IMR-90 (cell line): Measurements from ENCODE around the gene ZDHHC12. TPM values are rescaled to one million over a fixed set of nuclear protein-coding genes. Genes with fewer than 3 reads are reported as not detected.

Source experiments
- ATAC-seq: fragments of 200-7000 bp; cut with Tn5 transposase; 2 replicates; pipeline ENCODE4 v1.9.1; 2020; ENCODE audit warnings: low read depth, mild to moderate bottlenecking, moderate library complexity
- BruUV-seq: library from RNA; stranded (reverse); fragments of 400-500 nt; replicated peaks from 2 replicates; lab custom pipeline; 2021; lab: Mats Ljungman, UMichigan
- CTCF ChIA-PET: fragments of 300-600 bp; formaldehyde crosslinking; extraction: SDS; loops from one replicate; lab custom pipeline; 2021; ENCODE audit warnings: antibody characterized with exemption; lab: Yijun Ruan, JAX
- POLR2A ChIA-PET: fragments of 300-600 bp; sonication (Branson Sonifier 250); formaldehyde crosslinking; loops from one replicate; lab custom pipeline; 2022; ENCODE audit warnings: antibody characterized with exemption; ENCODE audit not compliant: unreplicated experiment; lab: Charles Lee
- DNase-seq: peaks from one replicate; pipeline ENCODE4 v3.0.0; 2013
- H2AFZ ChIP-seq: replicated peaks from 2 replicates; pipeline ENCODE3; 2013; ENCODE audit warnings: low read length, mild to moderate bottlenecking; ENCODE audit not compliant: poor library complexity
- H2AK5ac ChIP-seq: 2 replicates; pipeline ENCODE4 v1.6.1; 2013; ENCODE audit warnings: low read depth, low read length, inconsistent platforms
- H2AK9ac ChIP-seq: replicated peaks from 2 replicates; pipeline ENCODE3; 2013; ENCODE audit warnings: mild to moderate bottlenecking, low read depth, low read length, moderate library complexity; ENCODE audit not compliant: poor library complexity
- H2BK120ac ChIP-seq: 2 replicates; pipeline ENCODE4 v1.6.1; 2013; ENCODE audit warnings: low read depth, low read length, inconsistent platforms
- H2BK15ac ChIP-seq: 3 replicates; pipeline ENCODE4 v1.6.1; 2013; ENCODE audit warnings: low read depth, low read length, inconsistent platforms
- H2BK20ac ChIP-seq: 2 replicates; pipeline ENCODE4 v1.6.1; 2013; ENCODE audit warnings: low read depth, mild to moderate bottlenecking, inconsistent platforms, low read length, moderate library complexity
- H2BK5ac ChIP-seq: 2 replicates; pipeline ENCODE4 v1.6.1; 2013; ENCODE audit warnings: mild to moderate bottlenecking, low read depth, low read length, inconsistent platforms; ENCODE audit not compliant: poor library complexity, severe bottlenecking
- H3K14ac ChIP-seq: replicated peaks from 2 replicates; pipeline ENCODE4 v1.6.1; 2013; ENCODE audit warnings: low read depth, low read length, inconsistent platforms
- H3K18ac ChIP-seq: 2 replicates; pipeline ENCODE4 v1.6.1; 2013; ENCODE audit warnings: low read depth, low read length, control low read depth
- H3K23ac ChIP-seq: 2 replicates; pipeline ENCODE4 v1.6.1; 2013; ENCODE audit warnings: low read depth, low read length, inconsistent platforms
- H3K27ac ChIP-seq: 2 replicates; pipeline ENCODE4 v1.5.1; 2013; ENCODE audit warnings: mild to moderate bottlenecking, control low read depth, low read length; ENCODE audit not compliant: insufficient read depth
- H3K27me3 ChIP-seq: 2 replicates; pipeline ENCODE4 v1.6.1; 2013; ENCODE audit warnings: low read length; ENCODE audit not compliant: control insufficient read depth, insufficient read depth
- H3K36me3 ChIP-seq: 2 replicates; pipeline ENCODE4 v1.6.1; 2013; ENCODE audit warnings: low read length, mixed read lengths; ENCODE audit not compliant: control insufficient read depth, insufficient read depth
- H3K4ac ChIP-seq: 2 replicates; pipeline ENCODE4 v1.6.1; 2013; ENCODE audit warnings: low read depth, low read length, inconsistent platforms
- H3K4me1 ChIP-seq: 2 replicates; pipeline ENCODE4 v1.6.1; 2013; ENCODE audit warnings: low read length, mixed read lengths; ENCODE audit not compliant: control insufficient read depth, insufficient read depth
- H3K4me2 ChIP-seq: 2 replicates; pipeline ENCODE4 v1.6.1; 2013; ENCODE audit warnings: low read depth, mild to moderate bottlenecking, control low read depth, low read length, moderate library complexity
- H3K4me3 ChIP-seq: 2 replicates; pipeline ENCODE4 v1.5.1; 2013; ENCODE audit warnings: low read depth, mild to moderate bottlenecking, control low read depth, low read length, moderate library complexity; ENCODE audit not compliant: insufficient read depth
- H3K56ac ChIP-seq: 2 replicates; pipeline ENCODE4 v1.6.1; 2013; ENCODE audit warnings: low read length, inconsistent platforms; ENCODE audit not compliant: insufficient read depth; ENCODE audit errors: extremely low read depth
- H3K79me1 ChIP-seq, 2 experiments: 2 replicates each; pipeline ENCODE4 v1.6.1; 2013; ENCODE audit warnings: low read length in 2 of 2, inconsistent platforms in 1 of 2, low read depth in 1 of 2
- H3K9ac ChIP-seq: 2 replicates; pipeline ENCODE4 v1.6.1; 2013; ENCODE audit warnings: low read depth, low read length, control low read depth
- H3K9me1 ChIP-seq: 2 replicates; pipeline ENCODE4 v1.6.1; 2013; ENCODE audit warnings: low read length, inconsistent platforms; ENCODE audit not compliant: insufficient read depth
- H3K9me3 ChIP-seq: 2 replicates; pipeline ENCODE4 v1.6.1; 2013; ENCODE audit warnings: low read length; ENCODE audit not compliant: control insufficient read depth, insufficient read depth
- H4K20me1 ChIP-seq: 2 replicates; pipeline ENCODE4 v1.6.1; 2013; ENCODE audit warnings: low read length, inconsistent platforms; ENCODE audit not compliant: insufficient read depth
- H4K5ac ChIP-seq: 2 replicates; pipeline ENCODE4 v1.6.1; 2013; ENCODE audit warnings: mild to moderate bottlenecking, low read depth, low read length, control low read depth
- H4K8ac ChIP-seq, 2 experiments: 2 replicates each; pipeline ENCODE4 v1.6.1; 2013; ENCODE audit warnings: low read depth in 2 of 2, low read length in 2 of 2, control low read depth in 1 of 2, inconsistent platforms in 1 of 2
- H4K91ac ChIP-seq: 2 replicates; pipeline ENCODE4 v1.6.1; 2013; ENCODE audit warnings: low read depth, low read length, inconsistent platforms; ENCODE audit not compliant: insufficient read depth
- MAFK ChIP-seq: IDR thresholded peaks from 2 replicates; pipeline ENCODE4 v1.6.1; 2012; ENCODE audit warnings: low read depth, low read length, improper control_type of control experiment
- MAZ ChIP-seq: IDR thresholded peaks from 2 replicates; pipeline ENCODE4 v1.6.1; 2012; ENCODE audit warnings: low read depth, mild to moderate bottlenecking, low read length, improper control_type of control experiment, moderate library complexity, borderline replicate concordance
- POLR2A ChIP-seq: IDR thresholded peaks from 2 replicates; pipeline ENCODE4 v1.6.1; 2012; ENCODE audit warnings: mild to moderate bottlenecking, low read depth, low read length
- RFX5 ChIP-seq: IDR thresholded peaks from 2 replicates; pipeline ENCODE4 v1.8.0; 2012; ENCODE audit warnings: low read depth, mild to moderate bottlenecking, low read length, moderate library complexity
- USF2 ChIP-seq: fragments of 150-350 bp; IDR thresholded peaks from 2 replicates; pipeline ENCODE4 v1.6.1; 2017; ENCODE audit warnings: mild to moderate bottlenecking, antibody characterized with exemption, low read length, low read depth
- WGBS, 2 experiments: methylation state at CpG; one replicate each; pipeline versions ENCODE4 v1.1.5 to v1.1.7; 2013; ENCODE audit warnings: missing lambda C conversion rate in 2 of 2; ENCODE audit not compliant: insufficient read length in 1 of 2; ENCODE audit errors: extremely low coverage in 2 of 2; 5-methylcytosine and 5-hydroxymethylcytosine counted together
- dilution Hi-C: fragments of 300-500 bp; cut with HindIII; formaldehyde crosslinking; loops from one replicate; pipeline ENCODE4 v1.14.3; 2018; ENCODE audit warnings: low sequenced_read_pairs; ENCODE audit not compliant: unreplicated experiment
- in situ Hi-C: fragments of 300-500 bp; cut with MboI; formaldehyde crosslinking; loops from 3 replicates; pipeline ENCODE4 v1.14.3; 2019; ENCODE audit warnings: low sequenced_read_pairs, inconsistent platforms, mixed read lengths
- intact Hi-C: fragments of 100-400 bp; cut with micrococcal nuclease; formaldehyde crosslinking; loops from 2 replicates; pipeline ENCODE4 v1.10.0; 2022
- polyA plus RNA-seq, 3 experiments: library from polyadenylated mRNA; depleted of rRNA; stranded (reverse); fragments of >200 nt; gene quantifications; 2 replicates each; pipeline ENCODE4 v1.2.3, GENCODE V29; 2012; ENCODE audit warnings: low replicate concordance in 1 of 3
- total RNA-seq: library from RNA; depleted of rRNA; stranded (reverse); fragments of >200 nt; gene quantifications from 2 replicates; pipeline ENCODE4 v1.2.3, GENCODE V29; 2012

ZDHHC12 gene
- total and polyA plus RNA-seq, 2 of the 4 experiments (the other 2 are of a cell fraction): 16.7 to 60.7 TPM

- Histone ChIP-seq H3K27me3 (no peaks in the 10 kb centered on the region), H2AFZ (no peak overlapping the region), H4K91ac (no peak overlapping the region), H3K9me3 (no peaks in the 10 kb centered on the region), H3K4me2 (no peak overlapping the region), H3K27ac (no peak overlapping the region), H3K36me3 (peaks cover 4% of the 10 kb centered on the region), H2BK20ac (no peak overlapping the region), H3K9me1 (no peaks in the 10 kb centered on the region), H2BK15ac (no peak overlapping the region), H3K4ac (no peak overlapping the region), H4K8ac (no peak overlapping the region), H3K4me1 (no peaks in the 10 kb centered on the region), H3K23ac (no peak overlapping the region), H4K20me1 (0 out of 2 replicates have a peak, but pooled peaks cover 4% of the 10 kb centered on the region), H2BK5ac (no peak overlapping the region), H3K56ac (no peak overlapping the region), H3K4me3 (no peak overlapping the region), H4K5ac (no peak overlapping the region), H3K18ac (no peak overlapping the region), H2AK9ac (peak overlapping the region; percentile 37), H3K14ac (no peak overlapping the region), H3K9ac (no peak overlapping the region), H3K79me1 (peaks cover 9 to 39% of the 10 kb centered on the region in 2 experiments), H2AK5ac (no peak overlapping the region), H2BK120ac (no peak overlapping the region)
- BruUV-seq: no TSS peak
- POLR2A ChIA-PET: no interaction called here
- intact Hi-C loops: no loop called here
- CTCF ChIA-PET: no interaction called here
- dilution Hi-C loops: no loop called here
- ATAC-seq (no peak), DNase-seq (no peak)
- TF ChIP-seq RFX5: no peak
- no peak for TF ChIP-seq MAZ
- TF ChIP-seq MAFK: no peak
- no peak for TF ChIP-seq POLR2A
- no peak for TF ChIP-seq USF2
- in situ Hi-C loops: no loop called here
- 82% methylated on average over 5 of the region's 9 CpGs; no CpG with 5 or more reads in 1 of the 2 experiments for WGBS, 2 experiments
Observed at GRCh38 chr9:128762671-128763449, 38.9 kb upstream of the ZDHHC12 start.
